Thyroid gland (tissue), 4 donors: Measurements from ENCODE around the gene MLYCD.

Experiments
- CTCF ChIP-seq, 6 experiments: fragments of 200-600 bp in 3 of 6; fragments of 450-650 bp in 3 of 6; sonication (generic) in 3 of 6; IDR thresholded peaks; one replicate each; pipeline ENCODE4 v1.5.1; 2016 to 2019; ENCODE audit warnings: antibody characterized with exemption in 6 of 6, mild to moderate bottlenecking in 2 of 6, inconsistent platforms in 1 of 6, moderate library complexity in 1 of 6
- POLR2A ChIP-seq, 2 donors: fragments of 450-650 bp; IDR thresholded peaks; one replicate each; pipeline ENCODE4 v1.6.1; 2017; ENCODE audit warnings: antibody characterized with exemption in 2 of 2, mild to moderate bottlenecking in 2 of 2, moderate library complexity in 1 of 2

- no peak for TF ChIP-seq CTCF (IDR thresholded peaks at IDR 0.05)
- TF ChIP-seq POLR2A (IDR thresholded peaks at IDR 0.05) = no peak
These were observed 71.5 kb downstream of the MLYCD start for GRCh38 chr16:83970430-83970815.
